GM19452 (cell line): ENCODE results near the gene AGBL5.
A peak's percentile ranks its signal among the peaks of the same experiment; 100 is the strongest.

Source experiments
- ATAC-seq: cut with Tn5 transposase; IDR thresholded peaks from one replicate; pipeline ENCODE4 v1.9.1; 2021; ENCODE audit not compliant: unreplicated experiment

AGBL5 gene

DNA sequence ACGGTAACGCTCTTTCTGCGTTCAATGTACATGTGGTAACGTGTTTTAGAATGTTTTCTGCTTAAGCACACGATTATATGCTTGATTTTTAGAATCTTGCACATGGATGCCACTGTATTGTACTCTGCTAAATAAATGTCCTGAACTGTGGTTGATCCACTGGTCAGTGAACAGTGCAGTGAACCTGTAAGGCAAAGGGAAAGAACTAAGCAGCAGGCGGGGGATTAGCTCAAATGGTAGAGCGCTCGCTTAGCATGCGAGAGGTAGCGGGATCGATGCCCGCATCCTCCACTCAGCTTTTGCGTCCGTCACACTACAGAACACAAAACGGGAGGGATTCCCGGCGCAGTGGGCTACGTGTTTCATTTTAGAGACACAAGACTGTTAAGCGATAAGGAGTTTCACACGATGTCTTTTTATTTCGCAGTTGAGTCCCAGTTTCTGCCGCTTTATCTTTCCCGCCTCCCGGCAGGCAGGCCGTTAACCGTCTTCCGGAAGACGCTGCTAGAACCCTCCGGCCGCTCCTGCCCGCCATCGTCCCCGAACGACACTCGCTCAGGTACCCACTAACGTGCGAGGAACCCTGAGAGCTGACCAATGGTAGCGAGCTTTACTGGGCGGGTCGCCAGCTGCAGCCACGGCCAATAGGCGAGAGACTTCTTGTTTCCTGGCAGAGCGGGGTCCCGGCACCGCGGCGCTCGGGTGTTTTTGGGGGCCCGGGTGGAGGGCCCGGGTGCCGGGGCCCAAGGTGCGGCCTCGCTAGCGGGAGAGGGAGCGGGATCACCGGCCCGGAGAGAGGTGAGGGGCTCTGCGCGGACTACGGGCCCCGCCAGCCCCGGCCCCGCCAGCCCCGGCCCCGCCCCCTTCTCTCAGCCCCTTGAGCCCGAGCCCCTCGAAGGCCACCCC lies at the start of gene AGBL5:
Gene AGBL5 (plus strand): TSS at position 673 of the 906 bp plus-strand sequence. CDS start 1,291 bp downstream, outside the sequence.
- ATAC-seq: peak; percentile 69

GRCh38 chr2:27001950-27002349 lies 49.5 kb upstream of the AGBL5 start:
- ATAC-seq: no peak

GRCh38 chr2:27003007-27003406 lies 48.5 kb upstream of the AGBL5 start:
- ATAC-seq: no peak

DNA sequence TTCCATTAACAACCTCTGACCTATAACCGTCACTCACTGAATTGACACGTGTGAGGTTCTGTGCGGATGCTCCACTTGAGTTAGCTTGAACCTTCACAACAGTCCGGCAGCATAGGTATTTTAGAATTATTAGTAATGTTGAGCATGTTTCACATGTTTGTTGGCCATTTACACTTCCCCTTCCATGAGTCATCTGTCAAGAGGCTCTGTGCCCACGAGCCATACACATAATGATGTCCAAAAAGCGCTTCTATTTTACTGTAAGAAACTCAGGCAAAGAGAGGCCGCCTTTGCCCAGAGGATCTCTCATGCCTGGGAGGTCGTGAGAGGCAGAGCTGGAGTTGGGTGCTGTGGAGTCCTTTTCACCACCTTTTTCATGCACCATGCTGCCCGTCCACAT lies 47.6 kb upstream of the AGBL5 start:
- no peak for ATAC-seq

- no peak for ATAC-seq
These were observed 44.7 kb upstream of the AGBL5 start for GRCh38 chr2:27006602-27007415.

DNA sequence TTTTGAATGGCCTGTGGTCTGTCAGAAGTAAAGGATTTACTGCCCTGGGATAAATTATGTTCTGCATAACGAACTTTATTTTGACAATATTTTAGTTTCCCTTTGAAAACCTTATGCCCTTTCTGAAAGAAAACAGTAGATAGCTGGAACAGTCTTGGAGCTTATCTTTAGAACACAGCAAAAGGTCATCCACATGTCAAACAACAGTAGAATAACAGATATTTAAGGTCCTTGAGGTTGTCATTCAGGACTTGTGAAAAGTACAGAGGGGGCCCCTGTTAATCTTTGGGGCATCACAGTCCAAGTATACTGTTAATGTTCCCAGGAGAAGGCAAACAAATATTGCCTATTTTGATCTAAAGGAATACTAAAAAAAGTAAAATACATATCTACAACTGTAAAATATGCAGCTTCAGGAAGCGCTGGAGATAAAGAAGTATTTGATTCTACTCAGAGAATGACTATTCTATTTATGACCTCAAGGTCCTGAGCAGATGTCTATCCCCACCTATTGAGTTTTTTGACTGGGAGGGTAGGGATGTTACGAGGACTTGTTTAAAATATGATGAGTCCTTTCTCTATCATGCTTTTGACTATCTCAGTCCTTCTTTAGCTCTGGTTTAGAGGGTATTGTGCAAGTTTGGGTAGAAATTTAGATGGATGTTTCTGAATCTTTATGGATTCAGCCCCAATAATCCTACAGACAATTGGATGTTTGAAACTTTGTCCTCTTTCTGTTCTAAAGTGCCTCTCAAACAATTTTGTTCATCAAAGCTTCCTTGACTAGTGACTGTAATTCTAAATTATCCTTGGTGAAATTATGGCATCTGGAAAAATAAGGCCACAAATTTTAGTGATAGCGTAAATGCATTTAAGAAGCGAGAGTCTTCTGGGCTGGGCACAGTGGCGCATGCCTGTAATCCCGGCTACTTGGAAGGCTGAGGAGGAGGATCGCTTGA lies 43.8 kb upstream of the AGBL5 start:
- ATAC-seq: no peak

DNA sequence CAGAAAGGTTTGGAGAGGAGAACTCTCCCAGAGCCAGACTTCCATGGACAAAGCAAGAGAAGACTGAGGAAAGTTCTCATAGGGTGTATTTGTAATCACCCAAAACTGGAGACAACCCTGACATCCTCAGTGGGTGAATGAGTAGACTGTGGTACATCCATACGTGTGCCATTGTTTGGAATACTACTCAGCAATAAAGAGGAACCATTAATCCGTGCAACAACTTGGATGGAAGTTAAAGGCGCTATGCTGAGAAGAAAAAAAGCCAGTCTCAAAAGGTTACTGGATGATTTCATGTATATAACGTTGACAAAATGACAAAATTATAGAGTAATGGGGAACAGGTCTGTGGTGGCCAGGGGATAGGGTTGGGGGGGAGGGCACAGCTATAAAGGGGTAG lies 42.8 kb upstream of the AGBL5 start:
- ATAC-seq: no peak

DNA sequence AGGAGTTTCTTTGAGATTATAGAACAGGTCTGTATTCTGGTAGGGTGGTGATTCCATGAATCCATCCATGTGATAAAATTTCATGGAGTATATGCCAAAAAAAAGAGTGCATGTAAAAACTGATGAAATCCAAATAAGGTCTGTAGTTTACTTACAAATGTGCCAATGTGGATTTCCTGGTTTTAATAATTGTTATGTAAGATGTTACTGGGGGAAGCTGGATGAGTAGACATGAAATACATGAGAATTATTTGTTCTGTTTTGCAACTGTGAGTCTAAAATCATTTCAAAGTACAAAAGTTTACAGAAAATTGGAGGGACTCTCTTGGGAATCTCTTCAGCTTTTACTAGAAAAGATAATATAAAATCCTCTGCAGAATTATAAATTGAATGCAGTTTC lies 42.4 kb upstream of the AGBL5 start:
- ATAC-seq: no peak

GRCh38 chr2:27009716-27010115 lies 41.8 kb upstream of the AGBL5 start:
- ATAC-seq: no peak

- no peak for ATAC-seq
These were observed 41.3 kb upstream of the AGBL5 start for GRCh38 chr2:27010139-27010538.

- no peak for ATAC-seq
These were observed 37.7 kb upstream of the AGBL5 start for GRCh38 chr2:27013738-27014137.

- no peak for ATAC-seq
These were observed 36.6 kb upstream of the AGBL5 start for GRCh38 chr2:27014771-27015433.

- no peak for ATAC-seq
These were observed 34.6 kb upstream of the AGBL5 start for GRCh38 chr2:27016801-27017325.

DNA sequence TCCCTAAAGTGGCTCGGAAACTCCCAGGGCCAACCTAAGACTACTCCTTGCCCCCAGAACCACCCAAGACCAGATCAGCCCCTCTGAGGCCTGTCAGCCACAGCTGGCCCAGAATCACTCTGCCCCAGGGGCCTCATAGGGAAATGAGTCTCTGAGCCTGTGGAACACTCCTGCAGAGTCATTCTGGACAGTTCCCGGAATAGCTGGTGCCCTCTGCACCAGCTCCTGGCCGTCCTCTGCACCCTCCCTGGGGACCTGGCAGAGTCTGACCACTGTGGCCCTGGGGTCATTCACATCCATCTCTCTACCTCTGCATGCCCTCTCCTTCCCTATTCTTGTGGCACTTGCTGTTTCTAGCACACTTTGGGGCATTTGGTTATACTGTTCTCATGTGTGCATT lies 33.3 kb upstream of the AGBL5 start:
- no peak for ATAC-seq

DNA sequence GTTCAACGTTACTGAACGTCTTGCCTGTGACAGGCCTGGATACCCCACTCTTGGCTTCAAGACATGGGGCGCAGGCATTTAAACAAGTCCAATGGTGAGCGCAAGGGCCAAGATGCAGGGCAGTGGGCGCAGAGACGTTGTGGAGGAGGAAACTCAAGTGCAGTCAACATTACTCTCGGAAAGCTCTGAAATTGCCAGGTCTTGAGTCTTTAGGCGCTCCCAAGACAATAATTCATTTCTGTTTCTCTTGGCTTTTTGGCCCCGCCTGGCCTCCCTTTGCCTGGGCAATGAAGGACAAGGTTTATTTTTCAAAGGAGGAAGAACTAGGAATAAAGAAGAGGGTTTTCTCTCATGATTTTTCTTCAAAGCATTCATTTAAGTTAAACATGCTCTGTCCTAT lies 32.0 kb upstream of the AGBL5 start:
- no peak for ATAC-seq

GRCh38 chr2:27019931-27020855 lies 31.3 kb upstream of the AGBL5 start:
- ATAC-seq: no peak

DNA sequence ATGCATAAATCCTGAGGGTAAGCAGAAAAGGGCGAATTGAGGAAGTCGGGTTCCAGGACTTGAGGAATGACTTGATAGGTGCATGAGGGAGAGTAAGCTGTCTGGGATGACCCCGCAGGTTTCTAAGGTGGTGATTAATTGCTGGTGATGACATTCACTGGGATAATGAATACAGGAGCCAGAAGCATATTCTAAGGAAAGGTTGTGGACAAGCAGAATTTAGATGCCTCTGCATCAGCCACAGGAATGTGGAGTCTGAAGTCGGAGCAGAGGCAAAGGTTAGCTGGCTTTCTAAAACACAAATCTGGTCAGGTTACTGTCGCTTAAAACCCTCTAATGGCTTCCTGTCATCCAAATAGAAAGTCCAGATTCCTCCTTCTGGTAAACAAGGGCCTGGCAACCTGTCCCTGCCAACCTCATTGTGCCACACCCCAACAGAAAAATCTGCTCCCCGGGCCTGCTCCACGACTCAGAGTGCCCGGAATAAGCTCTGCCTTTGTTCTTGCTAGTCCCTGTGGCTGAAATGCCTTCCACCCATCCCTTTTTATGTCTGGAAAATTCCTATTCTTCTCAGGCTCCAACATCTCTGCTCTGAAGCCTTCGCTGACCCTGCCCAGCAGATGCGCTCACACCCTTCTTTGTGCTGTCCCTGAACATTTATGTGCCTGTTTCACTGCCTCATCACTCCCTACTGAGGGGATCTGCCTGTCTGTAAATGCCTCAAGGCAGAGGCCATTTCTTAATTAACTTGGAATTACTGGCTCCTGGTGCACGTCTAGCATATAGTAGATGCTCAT lies 30.0 kb upstream of the AGBL5 start:
- ATAC-seq: no peak

DNA sequence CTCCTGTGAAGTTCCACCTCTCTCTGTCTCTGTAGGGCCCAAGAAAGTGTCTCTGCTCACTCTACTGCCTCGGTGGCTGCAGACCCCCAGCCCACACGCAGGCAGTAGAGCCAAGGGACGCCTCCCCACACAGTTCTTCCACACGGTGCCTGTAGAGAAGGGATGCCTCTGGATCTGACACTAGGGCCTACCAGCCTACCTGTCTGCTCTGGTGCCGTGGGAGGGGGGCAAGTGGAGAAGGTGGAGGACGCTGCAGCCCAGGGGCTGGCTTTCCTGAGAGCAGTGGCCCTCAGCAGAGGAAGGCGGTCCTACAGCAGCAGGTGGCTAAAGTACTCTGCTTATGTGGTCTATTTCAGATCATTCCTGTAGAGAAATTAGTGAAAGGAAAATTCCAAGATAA lies 27.7 kb upstream of the AGBL5 start:
- no peak for ATAC-seq
